Activated CD4-positive, alpha-beta T cell treated with anti-CD3 and anti-CD28 coated beads, Interleukin-2, amount 10 ng/mL, durations not matched to agents 7 days and 5 days (primary cell): ENCODE data around the gene MLLT11. TPM values are rescaled to one million over a fixed set of nuclear protein-coding genes. Genes with fewer than 3 reads are reported as not detected.
A peak's percentile ranks its signal among the peaks of the same experiment; 100 is the strongest.

ENCODE experiments used
- CTCF ChIA-PET: fragments of 350-600 bp; sonication (Branson Sonifier 250); formaldehyde crosslinking; loops from one replicate; lab custom pipeline; 2021; ENCODE audit warnings: antibody characterized with exemption; lab: Charles Lee
- POLR2A ChIA-PET: fragments of 350-600 bp; sonication (Branson Sonifier 250); formaldehyde crosslinking; loops from one replicate; lab custom pipeline; 2021; ENCODE audit warnings: antibody characterized with exemption; lab: Charles Lee
- DNase-seq: peaks from one replicate; pipeline ENCODE4 v3.0.0-alpha.2; 2020
- H3K27ac Mint-ChIP-seq: one replicate; pipeline ENCODE4 v1.8.0; 2021; ENCODE audit warnings: mild to moderate bottlenecking, moderate library complexity, mixed read lengths
- H3K27me3 Mint-ChIP-seq: one replicate; pipeline ENCODE4 v1.8.0; 2021; ENCODE audit warnings: mixed read lengths
- H3K36me3 Mint-ChIP-seq: one replicate; pipeline ENCODE4 v1.8.0; 2021; ENCODE audit warnings: low read depth, mixed read lengths
- H3K4me1 Mint-ChIP-seq: one replicate; pipeline ENCODE4 v1.8.0; 2021; ENCODE audit warnings: mixed read lengths
- H3K4me3 Mint-ChIP-seq: one replicate; pipeline ENCODE4 v1.8.0; 2021; ENCODE audit warnings: mild to moderate bottlenecking, moderate library complexity, mixed read lengths
- H3K9me3 Mint-ChIP-seq: one replicate; pipeline ENCODE4 v1.8.0; 2021; ENCODE audit warnings: mixed read lengths
- total RNA-seq, 2 experiments: library from RNA; stranded (reverse); gene quantifications; one replicate each; pipeline ENCODE4 v1.2.3, GENCODE V29; 2021

MLLT11 gene
- total RNA-seq, 2 experiments from 2014 or later = 3.6 to 4.7 TPM

DNA sequence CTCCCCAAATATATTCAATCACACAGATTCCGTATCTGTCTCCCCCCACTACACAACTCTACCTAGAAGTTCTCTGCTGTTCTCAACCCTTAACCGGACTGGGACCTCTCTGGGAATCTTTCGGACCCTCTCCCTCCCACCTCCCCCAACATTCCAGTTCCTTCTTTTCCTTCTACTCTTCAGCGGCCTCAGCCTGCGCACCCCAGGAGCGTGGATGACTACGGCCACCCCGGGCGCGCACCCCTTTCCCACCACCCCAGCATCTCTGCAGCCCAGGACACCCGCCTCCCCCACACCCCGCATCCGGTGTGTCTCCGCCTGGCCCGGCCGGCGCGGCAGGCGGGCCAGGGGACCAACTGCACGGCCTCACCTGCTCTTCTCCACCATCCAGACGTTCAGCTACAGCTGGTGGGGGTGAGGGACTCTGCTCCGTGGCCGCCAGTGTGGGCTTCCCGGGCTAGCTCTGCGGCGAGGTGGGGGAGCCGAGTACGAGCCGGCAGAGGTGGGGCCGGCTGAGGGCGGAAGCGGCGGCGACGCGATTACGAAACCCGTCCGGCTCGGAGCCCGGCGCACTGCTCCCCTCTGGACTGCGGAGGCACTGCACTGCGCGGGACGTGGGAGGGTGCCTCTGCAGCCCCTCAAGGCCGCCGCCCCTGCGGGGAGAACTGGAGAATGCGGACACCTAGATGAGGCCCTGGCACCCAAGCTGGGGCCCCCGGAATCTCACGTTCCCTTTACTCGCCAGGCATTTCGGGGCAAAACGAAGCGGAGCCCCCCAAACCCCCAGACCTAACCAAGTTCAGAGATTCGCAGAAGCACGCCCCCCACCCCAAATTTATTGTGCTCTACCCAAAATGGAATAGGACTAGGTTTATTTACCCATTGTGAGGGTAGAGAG, 839 bp upstream of the MLLT11 start, which contains the start of gene CDC42SE1:
Gene CDC42SE1, minus strand, starts transcription at position 514 of the 898 bp plus-strand sequence. CDS start 3,892 bp downstream, outside the sequence.
- Mint-ChIP-seq H3K36me3 (peaks cover 47% of the 10 kb centered on the region), H3K27ac (peak within 1 kb of the TSS; percentile 96), H3K4me3 (peak within 1 kb of the TSS; percentile 99), H3K27me3 (no peaks in the 10 kb centered on the region), H3K4me1 (peaks cover 56% of the 10 kb centered on the region), H3K9me3 (no peaks in the 10 kb centered on the region)
- POLR2A ChIA-PET = no interaction called here
- peak; percentile 85 for DNase-seq
- CTCF ChIA-PET = interaction anchor here (0.6 to 2.7 kb wide), 14 partner anchors 9 to 497 kb away, joined by 3 to 13 read pairs (median 4); partner anchors contain the start of genes C1orf56, GABPB2, MINDY1 and TNFAIP8L2

DNA sequence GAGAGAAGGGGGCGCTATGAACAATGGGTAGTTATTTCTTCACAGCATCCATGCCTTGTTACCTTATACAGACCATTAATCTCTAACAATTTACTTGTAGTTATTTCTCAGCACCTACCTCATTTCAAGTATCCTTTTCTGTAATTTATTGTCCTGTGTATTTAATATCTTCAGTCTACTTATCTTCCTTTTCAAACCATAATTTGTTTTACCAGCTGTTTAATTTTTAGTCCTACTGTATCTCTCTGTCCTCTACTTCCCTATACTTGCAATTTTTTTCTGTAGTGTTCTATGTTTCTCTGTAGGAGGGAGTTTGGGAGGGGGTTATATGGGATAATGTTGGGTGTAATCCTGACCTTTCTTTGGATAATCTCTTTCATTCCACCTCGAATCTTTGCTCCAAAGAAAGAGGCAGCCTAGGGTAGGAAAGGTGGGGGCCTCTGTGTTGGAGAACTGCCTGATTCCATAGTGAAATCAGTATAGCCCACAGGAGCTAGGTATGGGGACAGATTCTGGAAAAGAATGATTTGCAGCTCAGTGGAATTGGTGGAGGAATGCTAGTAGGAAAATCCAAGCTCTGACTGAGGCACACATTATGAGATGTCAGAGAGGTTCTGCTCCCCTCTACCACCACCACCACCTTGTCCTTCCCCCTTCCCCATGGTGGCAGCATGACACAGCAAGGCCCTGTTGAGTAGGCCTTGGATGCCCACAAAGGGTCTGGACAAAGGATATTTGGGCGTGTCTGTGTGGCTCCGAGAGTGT, 642 bp downstream of the MLLT11 start:
- H3K4me3 Mint-ChIP-seq = peak overlapping the region; percentile 99
- H3K9me3 Mint-ChIP-seq = no peaks in the 10 kb centered on the region
- peaks cover 33% of the 10 kb centered on the region for H3K36me3 Mint-ChIP-seq
- no peaks in the 10 kb centered on the region for H3K27me3 Mint-ChIP-seq
- ChIA-PET POLR2A (no interaction called here), CTCF (interaction anchor here (0.6 to 2.9 kb wide), 5 partner anchors 9 to 39 kb away, joined by 3 to 15 read pairs (median 3); partner anchors contain the start of genes C1orf56 and GABPB2)
- no peak for DNase-seq
- peaks cover 44% of the 10 kb centered on the region for H3K4me1 Mint-ChIP-seq
- peak overlapping the region; percentile 96 for H3K27ac Mint-ChIP-seq

DNA sequence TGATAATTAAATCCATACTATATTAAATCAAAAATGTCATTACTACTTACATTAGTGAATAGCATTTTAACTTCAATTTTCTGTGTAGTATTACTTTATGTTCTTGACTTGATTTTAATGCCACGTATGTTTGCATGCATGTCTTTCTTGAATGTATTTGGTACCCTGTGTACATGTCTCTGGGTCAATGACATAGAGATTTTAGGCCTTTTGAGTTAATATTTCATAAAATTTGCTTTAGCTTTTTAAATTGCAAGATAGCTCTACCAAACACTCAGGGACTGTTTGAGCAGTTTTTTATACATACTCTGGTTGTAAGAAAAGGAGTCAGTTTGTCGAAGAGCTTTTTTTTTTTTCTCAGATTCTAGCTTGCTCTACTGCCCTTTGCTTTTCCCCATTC, 1.5 kb downstream of the MLLT11 start:
- Mint-ChIP-seq H3K4me3 (no peak overlapping the region), H3K27ac (no peak overlapping the region), H3K36me3 (peaks cover 27% of the 10 kb centered on the region), H3K27me3 (no peaks in the 10 kb centered on the region), H3K4me1 (peaks cover 35% of the 10 kb centered on the region), H3K9me3 (no peaks in the 10 kb centered on the region)
- DNase-seq = no peak
- ChIA-PET POLR2A (no interaction called here), CTCF (interaction anchor here (1.5 to 2.9 kb wide), 4 partner anchors 9 to 190 kb away, joined by 3 to 15 read pairs (median 10); partner anchors contain the start of gene GABPB2)

DNA sequence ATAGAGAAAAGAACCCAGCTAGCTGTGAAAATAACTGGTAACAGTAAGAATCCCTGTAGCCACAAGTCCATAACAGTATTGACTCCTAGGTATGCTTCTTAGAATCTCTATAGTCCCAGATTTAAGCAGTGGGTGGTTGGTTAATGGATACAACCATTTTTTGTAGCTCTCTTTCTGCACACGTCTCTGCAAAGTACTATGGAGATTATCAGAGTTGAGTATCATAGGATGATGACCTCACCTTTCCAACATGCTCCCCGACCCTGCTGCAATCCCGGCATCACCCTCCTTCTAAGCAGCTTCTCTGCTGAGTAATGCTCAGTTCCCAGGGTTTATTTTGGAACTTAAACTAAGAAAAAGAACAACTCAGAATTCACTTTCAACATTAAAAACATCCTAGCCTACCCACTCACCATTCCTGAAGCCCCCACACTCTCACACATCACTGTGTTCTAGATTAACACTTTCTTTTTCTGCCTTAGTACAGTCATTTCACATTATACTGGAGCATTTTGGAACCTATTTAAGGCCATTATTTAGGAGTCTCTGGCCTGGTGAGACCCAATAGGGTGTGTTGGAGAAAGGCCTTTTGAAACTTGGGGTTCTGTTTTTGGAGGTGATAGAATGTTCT, 2.7 kb downstream of the MLLT11 start:
- Mint-ChIP-seq H3K27ac (no peak overlapping the region), H3K9me3 (no peaks in the 10 kb centered on the region), H3K27me3 (no peaks in the 10 kb centered on the region), H3K36me3 (peaks cover 16% of the 10 kb centered on the region), H3K4me3 (no peak overlapping the region), H3K4me1 (peaks cover 32% of the 10 kb centered on the region)
- ChIA-PET POLR2A (interaction anchor here (0.6 kb wide), 1 partner anchor 13 kb away, joined by 3 read pairs; no protein-coding TSS in a partner anchor), CTCF (interaction anchor here (1.5 to 2.9 kb wide), 4 partner anchors 8 to 189 kb away, joined by 3 to 15 read pairs (median 6); partner anchors contain the start of gene GABPB2)
- no peak for DNase-seq

DNA sequence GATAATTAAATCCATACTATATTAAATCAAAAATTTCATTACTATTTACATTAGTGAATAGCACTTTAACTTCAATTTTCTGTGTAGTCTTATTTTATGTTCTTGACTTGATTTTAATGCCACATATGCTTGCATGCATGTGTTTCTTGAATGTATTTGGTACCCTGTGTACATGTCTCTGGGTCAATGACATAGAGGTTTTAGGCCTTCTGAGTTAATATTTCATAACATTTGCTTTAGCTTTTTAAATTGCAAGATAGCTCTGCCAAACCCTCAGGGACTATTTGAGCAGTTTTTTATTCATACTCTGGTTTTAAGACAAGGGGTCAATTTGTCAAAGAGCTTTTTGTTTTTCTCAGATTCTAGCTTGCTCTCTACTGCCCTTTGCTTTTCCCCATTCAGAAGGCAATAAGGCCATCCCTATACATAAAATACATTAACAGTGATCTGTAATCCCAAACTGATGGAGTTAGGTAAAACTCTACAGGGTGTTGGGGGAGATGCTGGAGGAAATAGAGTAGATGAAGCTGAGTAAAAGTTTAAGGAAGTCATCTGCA, 5.0 kb downstream of the MLLT11 start:
- ChIA-PET POLR2A (no interaction called here), CTCF (interaction anchor here (1.0 kb wide), 4 partner anchors 18 to 102 kb away, joined by 3 to 5 read pairs (median 4); partner anchors contain the start of genes C1orf56 and MINDY1)
- H3K4me3 Mint-ChIP-seq = no peak overlapping the region
- peaks cover 37% of the 10 kb centered on the region for H3K4me1 Mint-ChIP-seq
- no peaks in the 10 kb centered on the region for H3K27me3 Mint-ChIP-seq
- peaks cover 4% of the 10 kb centered on the region for H3K36me3 Mint-ChIP-seq
- no peak for DNase-seq
- no peak overlapping the region for H3K27ac Mint-ChIP-seq
- no peaks in the 10 kb centered on the region for H3K9me3 Mint-ChIP-seq

DNA sequence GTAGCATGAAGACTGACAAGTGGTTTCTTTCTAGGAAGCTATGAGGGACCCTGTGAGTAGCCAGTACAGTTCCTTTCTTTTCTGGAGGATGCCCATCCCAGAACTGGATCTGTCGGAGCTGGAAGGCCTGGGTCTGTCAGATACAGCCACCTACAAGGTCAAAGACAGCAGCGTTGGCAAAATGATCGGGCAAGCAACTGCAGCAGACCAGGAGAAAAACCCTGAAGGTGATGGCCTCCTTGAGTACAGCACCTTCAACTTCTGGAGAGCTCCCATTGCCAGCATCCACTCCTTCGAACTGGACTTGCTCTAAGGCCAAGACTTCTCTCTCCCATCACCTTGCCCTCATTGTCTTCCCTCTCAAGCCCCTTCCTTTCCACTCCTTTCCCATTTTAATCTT, 7.0 kb downstream of the MLLT11 start:
- Mint-ChIP-seq H3K27ac (no peak overlapping the region), H3K4me1 (peaks cover 26% of the 10 kb centered on the region), H3K4me3 (no peak overlapping the region), H3K36me3 (peaks cover 6% of the 10 kb centered on the region), H3K9me3 (no peaks in the 10 kb centered on the region), H3K27me3 (no peaks in the 10 kb centered on the region)
- POLR2A ChIA-PET = no interaction called here
- CTCF ChIA-PET = interaction anchor here (0.6 to 1.9 kb wide), 2 partner anchors 8 to 221 kb away, joined by 3 to 10 read pairs; partner anchors contain the start of gene CDC42SE1
- DNase-seq = no peak

DNA sequence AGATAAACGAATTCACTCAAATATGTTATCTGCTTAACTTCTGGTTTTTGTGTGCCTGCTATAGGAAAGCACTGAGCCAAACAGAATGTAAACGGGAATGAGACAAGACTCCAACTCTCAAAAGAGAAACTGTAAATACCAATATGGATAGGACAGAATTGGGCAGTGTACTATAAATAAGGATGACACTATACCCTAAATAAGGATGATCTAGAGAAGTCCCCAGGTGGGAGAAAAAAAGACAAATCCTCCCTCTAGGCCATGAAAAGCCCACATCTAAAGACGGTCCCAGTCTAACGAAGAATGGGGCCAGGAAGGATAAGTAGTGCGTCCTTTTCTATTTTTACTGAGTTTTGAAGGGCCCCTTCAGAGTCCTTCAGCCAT, 8.9 kb downstream of the MLLT11 start:
- Mint-ChIP-seq H3K36me3 (peaks cover 13% of the 10 kb centered on the region), H3K4me3 (peak overlapping the region; percentile 97), H3K27me3 (no peaks in the 10 kb centered on the region), H3K9me3 (no peaks in the 10 kb centered on the region), H3K27ac (peak overlapping the region; percentile 99), H3K4me1 (peaks cover 29% of the 10 kb centered on the region)
- POLR2A ChIA-PET = no interaction called here
- CTCF ChIA-PET = no interaction called here
- DNase-seq = no peak

DNA sequence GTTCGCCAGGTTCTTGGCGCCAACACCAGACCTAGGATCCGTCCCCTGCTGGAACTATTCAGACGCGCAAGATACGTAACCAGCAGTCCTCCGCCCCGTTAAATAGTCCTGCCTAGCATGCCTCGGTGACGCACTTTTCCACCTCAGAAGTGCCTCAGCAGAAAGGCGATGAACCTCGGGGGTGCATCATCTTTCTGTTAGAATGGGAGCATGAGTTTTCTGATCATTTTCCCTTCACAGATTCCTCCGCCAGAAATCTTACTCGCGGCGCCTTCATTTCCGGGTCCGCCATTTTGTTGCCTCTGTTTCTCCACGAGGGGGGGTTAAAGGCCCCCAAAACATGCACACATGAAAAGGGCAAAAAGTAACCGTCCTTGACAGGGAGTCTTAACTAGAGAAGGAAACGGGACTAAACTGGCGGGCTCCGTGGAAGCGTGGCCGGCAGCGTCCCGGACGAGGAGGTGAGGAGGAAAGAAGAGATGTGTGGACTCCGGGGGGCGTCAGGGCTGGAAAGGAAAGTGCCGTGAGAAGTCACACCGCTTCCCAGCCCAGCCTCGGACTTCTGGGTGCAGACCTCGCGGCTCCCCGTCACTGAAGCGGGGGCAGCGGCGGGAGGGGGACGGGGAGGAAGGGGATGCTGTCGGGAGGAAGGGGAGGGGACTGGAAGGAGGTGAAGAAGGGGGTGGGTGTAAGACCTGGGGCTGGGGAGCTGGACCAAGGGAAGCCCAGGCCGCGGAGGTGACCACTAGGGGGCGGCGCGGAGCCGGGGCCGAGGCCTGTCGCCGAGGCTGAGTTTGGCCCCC, 10.5 kb downstream of the MLLT11 start, which contains the start of gene GABPB2:
Gene GABPB2, plus strand, starts transcription at position 288 of the 803 bp plus-strand sequence. CDS start 17,429 bp downstream, outside the sequence.
- Mint-ChIP-seq H3K27me3 (no peaks in the 10 kb centered on the region), H3K4me1 (peaks cover 24% of the 10 kb centered on the region), H3K9me3 (no peaks in the 10 kb centered on the region), H3K4me3 (peak within 1 kb of the TSS; percentile 97), H3K27ac (peak within 1 kb of the TSS; percentile 99), H3K36me3 (peaks cover 17% of the 10 kb centered on the region)
- DNase-seq = peak; percentile 86
- ChIA-PET POLR2A (interaction anchor here (0.6 kb wide), 1 partner anchor 707 kb away, joined by 4 read pairs; the partner anchor contains the start of gene RPRD2), CTCF (interaction anchor here (0.7 to 2.9 kb wide), 27 partner anchors 9 to 713 kb away, joined by 3 to 15 read pairs (median 4); partner anchors contain the start of genes C1orf56, CDC42SE1, MLLT11 and TNFAIP8L2)

DNA sequence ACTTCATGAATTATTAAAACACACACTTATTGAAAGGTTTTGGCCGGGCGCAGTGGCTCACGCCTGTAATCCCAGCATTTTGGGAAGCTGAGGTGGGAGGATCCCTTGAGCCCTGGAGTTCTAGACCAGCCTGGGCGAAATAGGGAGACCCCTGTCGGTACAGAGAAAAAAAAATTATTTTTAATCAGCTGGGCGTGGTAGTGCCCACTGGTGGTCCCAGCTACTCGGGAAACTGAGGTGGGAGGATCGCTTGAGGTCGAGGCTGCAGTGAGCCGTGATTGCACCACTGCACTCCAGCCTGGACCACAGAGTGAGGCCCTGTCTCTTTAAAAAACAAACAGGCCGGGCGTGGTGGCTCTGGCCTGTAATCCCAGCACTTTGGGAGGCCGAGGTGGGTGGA, 12.0 kb downstream of the MLLT11 start:
- H3K4me3 Mint-ChIP-seq = peak overlapping the region; percentile 97
- peaks cover 24% of the 10 kb centered on the region for H3K4me1 Mint-ChIP-seq
- H3K9me3 Mint-ChIP-seq = no peaks in the 10 kb centered on the region
- peak overlapping the region; percentile 99 for H3K27ac Mint-ChIP-seq
- CTCF ChIA-PET = interaction anchor here (0.6 to 2.9 kb wide), 10 partner anchors 12 to 180 kb away, joined by 3 to 14 read pairs (median 5); partner anchors contain the start of genes C1orf56 and CDC42SE1
- POLR2A ChIA-PET = no interaction called here
- H3K36me3 Mint-ChIP-seq = peaks cover 16% of the 10 kb centered on the region
- DNase-seq = no peak
- no peaks in the 10 kb centered on the region for H3K27me3 Mint-ChIP-seq

DNA sequence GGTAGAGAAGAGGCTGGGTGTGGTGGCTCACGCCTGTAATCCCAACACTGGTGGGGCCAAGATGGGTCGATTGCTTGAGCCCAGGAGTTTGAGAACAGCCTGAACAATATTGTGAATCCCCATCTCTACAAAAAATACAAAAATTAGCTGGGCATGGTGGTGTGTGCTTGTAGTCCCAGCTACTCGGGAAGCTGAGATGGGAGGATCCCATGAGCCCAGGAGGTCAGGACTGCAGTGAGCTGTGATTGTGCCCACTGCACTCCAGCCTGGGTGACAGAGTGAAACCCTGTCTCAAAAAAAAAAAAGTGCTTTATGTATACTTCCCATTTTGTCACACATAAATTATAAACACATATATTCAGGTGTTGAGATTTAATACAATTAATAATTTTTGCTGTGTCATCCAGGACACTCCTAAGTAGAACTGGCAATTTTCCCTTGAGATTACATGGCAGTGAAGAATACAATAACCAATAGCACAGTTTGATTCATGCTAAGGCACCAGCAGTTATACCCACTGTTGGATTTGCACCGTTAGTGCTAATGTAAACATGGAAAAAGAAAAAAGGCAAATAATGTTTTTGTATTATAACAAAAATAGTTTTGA, 25.9 kb downstream of the MLLT11 start:
- Mint-ChIP-seq H3K4me1 (no peaks in the 10 kb centered on the region), H3K27ac (no peak overlapping the region), H3K4me3 (no peak overlapping the region), H3K36me3 (peaks cover 4% of the 10 kb centered on the region), H3K27me3 (no peaks in the 10 kb centered on the region), H3K9me3 (no peaks in the 10 kb centered on the region)
- POLR2A ChIA-PET = no interaction called here
- DNase-seq = no peak
- CTCF ChIA-PET = interaction anchor here (0.7 to 1.5 kb wide), 5 partner anchors 10 to 57 kb away, joined by 3 to 5 read pairs (median 3); no protein-coding TSS in a partner anchor
